ENCODE measurements around the gene KRTAP2-4. TPM values are rescaled to one million over a fixed set of nuclear protein-coding genes. Genes with fewer than 3 reads are reported as not detected.

Gene KRTAP2-4, protein sequence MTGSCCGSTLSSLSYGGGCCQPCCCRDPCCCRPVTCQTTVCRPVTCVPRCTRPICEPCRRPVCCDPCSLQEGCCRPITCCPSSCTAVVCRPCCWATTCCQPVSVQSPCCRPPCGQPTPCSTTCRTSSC
- total RNA-seq: not detected in 2 replicates

DNA sequence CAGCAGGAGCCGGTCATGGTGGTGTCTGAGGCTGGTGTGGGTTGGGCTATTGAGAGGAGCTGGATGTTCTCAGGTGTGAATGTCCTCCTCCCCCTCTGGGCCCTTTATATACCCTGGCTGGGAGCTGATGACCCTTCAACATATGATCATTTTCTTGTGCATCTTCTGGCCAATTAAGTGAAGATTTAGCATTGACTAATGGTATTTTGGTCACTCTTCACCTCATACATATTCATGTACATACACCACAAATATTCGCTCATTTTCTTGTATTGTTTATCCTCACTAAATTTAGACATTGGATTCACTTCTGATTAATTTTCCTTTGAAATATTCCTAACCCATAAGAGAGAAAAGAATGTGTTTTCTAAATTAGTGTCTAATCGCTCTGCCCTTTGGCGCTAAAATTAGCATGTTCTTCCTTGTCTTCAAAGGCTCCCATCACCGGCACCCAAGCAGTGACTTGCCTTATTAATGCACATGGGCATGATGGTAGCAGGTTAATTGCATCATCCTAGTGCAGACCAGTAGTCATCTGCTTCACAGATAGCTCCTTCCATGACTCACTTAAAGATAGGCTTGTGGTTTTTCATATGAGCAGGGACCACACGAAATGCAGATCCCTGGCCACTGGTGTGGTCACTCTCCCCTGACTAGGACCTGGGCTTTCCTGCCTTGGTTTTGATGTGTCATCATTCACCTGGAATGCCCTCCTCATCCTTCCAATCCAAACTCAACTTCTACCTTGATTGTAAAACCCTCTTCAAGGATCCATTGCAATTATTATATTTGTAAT is at the start of gene KRTAP2-4:
TSS of gene KRTAP2-4 (minus strand) at position 51 of the 796 bp plus-strand sequence. CDS start at position 17, 34 bp downstream.

DNA sequence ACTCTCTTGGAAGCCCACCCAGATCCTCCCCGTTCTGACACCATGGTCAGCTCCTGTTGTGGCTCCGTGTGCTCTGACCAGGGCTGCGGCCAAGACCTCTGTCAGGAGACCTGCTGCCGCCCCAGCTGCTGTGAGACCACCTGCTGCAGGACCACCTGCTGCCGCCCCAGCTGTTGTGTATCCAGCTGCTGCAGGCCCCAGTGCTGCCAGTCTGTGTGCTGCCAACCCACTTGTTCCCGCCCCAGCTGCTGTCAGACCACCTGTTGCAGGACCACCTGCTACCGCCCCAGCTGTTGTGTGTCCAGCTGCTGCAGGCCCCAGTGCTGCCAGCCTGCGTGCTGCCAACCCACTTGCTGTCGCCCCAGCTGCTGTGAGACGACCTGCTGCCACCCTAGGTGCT is 39.7 kb upstream of the KRTAP2-4 start, which contains the start of gene KRTAP4-9:
TSS of gene KRTAP4-9 (plus strand) at position 43 of the 400 bp plus-strand sequence. CDS start at position 43, 0 bp downstream.

DNA sequence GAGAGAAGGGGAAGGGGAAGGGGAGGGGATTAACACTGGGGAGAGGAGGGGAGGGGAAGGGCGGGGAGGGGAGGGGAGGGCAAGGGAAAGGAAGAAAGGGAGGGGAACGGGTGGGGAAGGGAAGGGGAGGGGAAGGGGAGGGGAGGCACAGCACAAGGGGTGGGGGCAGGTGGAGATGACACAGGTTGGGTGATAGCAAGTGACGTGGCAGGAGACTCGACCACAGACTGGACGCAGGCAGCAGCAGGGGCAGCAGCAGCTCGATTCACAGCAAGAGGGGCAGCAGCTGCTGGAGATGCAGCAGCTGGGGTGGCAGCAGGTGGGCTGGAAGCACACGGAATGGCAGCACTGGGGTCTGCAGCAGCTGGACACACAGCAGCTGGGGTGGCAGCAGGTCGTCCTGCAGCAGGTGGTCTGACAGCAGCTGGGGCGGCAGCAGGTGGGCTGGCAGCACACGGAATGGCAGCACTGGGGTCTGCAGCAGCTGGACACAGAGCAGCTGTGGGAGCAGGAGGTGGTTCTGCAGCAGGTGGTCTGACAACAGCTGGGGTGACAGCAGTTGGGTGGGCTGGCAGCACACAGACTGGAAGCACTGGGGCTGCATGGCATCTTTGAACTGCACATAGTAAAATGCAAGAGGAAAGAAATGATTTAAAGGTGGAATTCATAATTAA is 36.0 kb upstream of the KRTAP2-4 start, which contains the start of gene KRTAP4-16:
TSS of gene KRTAP4-16 (minus strand) at position 624 of the 674 bp plus-strand sequence. CDS start at position 624, 0 bp downstream.

DNA sequence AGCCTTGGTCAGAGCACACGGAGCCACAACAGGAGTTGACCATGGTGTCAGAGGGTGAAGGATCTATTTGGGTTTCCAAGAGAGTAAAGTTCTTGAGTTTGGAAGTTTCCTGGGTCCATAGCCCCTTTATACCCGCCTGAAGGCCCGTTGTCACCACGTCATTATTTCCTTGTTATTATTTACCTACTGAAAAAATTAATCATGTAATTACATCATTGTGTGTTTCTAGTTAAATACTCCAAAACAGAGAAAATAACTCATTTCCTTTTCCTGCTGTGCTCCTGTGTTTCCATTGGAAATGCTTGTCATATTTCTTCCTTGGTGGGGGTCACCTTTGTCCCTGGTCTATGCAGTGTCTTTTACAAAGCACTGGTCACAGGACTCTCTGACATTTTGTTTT is 32.4 kb upstream of the KRTAP2-4 start, which contains the start of gene KRTAP4-8:
TSS of gene KRTAP4-8 (minus strand) at position 101 of the 400 bp plus-strand sequence. CDS start at position 43, 58 bp downstream.

DNA sequence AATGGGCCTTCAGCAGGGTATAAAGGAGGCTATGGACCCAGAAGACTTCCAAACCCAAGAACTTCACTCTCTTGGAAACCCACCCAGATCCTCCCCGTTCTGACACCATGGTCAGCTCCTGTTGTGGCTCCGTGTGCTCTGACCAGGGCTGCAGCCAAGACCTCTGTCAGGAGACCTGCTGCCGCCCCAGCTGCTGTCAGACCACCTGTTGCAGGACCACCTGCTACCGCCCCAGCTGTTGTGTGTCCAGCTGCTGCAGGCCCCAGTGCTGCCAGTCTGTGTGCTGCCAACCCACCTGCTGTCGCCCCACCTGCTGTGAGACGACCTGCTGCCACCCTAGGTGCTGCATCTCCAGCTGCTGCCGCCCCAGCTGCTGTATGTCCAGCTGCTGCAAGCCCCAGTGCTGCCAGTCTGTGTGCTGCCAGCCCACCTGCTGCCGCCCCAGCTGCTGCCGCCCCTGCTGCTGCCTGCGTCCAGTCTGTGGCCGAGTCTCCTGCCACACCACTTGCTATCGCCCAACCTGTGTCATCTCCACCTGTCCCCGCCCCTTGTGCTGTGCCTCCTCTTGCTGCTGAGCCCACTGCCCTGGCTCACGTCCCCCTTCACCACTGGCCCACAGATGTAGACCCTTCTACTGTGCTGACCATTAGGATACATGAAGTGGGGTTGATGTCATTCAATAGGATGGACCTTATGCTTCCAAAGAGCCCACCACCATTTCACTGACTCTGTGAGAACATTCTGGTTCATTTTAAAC is 18.6 kb upstream of the KRTAP2-4 start, which contains the start of gene KRTAP4-7:
TSS of gene KRTAP4-7 (plus strand) at position 51 of the 757 bp plus-strand sequence. CDS start at position 108, 57 bp downstream.

DNA sequence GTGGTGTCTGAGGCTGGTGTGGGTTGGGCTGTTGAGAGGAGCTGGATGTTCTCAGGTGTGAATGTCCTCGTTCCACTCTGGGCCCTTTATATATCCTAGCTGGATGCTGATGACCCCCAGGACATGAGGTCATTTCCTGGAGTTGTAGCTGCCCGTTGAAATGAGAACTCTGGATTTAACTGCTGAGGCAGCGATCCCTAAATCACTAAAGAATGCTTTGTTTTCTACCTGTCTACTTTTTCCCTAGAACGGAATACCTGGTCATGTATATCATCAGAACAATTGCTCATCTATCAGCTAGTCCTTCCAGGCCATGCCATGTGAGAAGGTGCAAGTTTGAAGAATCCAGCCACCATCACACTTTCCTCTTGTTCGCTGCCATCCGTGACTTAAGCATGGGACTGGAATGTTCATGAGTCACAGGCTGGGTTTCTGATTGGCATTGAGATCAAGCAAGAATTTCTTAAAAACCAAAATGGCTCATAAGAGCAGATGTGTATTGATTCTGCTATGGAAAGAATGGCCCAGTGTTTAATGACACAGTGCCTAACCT is 5.6 kb downstream of the KRTAP2-4 start, which contains the start of gene KRTAP2-3:
TSS of gene KRTAP2-3 (minus strand) at position 63 of the 553 bp plus-strand sequence. CDS start 64 bp downstream, outside the sequence.

DNA sequence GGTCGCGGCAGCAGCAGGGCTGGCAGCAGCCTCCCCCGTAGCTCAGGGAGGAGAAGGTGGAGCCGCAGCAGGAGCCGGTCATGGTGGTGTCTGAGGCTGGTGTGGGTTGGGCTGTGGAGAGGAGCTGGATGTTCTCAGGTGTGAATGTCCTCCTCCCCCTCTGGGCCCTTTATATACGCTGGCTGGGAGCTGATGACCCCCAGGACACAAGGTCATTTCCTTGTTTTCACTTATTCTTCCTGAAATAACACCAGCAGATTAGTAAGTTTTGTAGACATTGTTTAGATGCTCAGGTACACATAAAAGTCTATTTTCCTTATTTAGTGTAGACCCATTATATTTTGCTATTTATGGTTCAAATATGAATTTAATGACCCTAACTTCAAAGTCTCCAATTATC is 10.5 kb downstream of the KRTAP2-4 start, which contains the start of gene KRTAP2-2:
TSS of gene KRTAP2-2 (minus strand) at position 101 of the 400 bp plus-strand sequence. CDS start at position 82, 19 bp downstream.

DNA sequence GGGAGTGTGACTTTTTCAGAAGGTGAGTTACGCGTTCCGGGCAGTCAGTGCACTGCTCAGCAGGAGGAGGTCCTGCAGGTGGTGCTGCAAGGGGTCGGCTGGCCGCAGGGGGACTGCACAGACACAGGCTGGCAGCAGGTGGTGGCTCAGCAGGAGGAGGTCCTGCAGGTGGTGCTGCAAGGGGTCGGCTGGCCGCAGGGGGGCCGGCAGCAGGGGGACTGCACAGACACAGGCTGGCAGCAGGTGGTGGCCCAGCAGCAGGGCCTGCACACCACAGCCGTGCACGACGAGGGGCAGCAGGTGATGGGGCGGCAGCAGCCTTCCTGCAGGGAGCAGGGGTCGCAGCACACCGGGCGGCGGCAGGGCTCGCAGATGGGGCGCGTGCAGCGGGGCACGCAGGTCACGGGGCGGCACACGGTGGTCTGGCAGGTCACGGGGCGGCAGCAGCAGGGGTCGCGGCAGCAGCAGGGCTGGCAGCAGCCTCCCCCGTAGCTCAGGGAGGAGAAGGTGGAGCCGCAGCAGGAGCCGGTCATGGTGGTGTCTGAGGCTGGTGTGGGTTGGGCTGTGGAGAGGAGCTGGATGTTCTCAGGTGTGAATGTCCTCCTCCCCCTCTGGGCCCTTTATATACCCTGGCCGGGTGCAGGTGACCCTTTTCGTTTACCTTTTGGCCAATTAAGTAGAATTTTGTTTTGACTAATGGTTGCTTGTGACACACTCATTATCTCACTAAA is 18.8 kb downstream of the KRTAP2-4 start, which contains the start of gene KRTAP2-1:
TSS of gene KRTAP2-1 (minus strand) at position 582 of the 731 bp plus-strand sequence. CDS start at position 533, 49 bp downstream.

DNA sequence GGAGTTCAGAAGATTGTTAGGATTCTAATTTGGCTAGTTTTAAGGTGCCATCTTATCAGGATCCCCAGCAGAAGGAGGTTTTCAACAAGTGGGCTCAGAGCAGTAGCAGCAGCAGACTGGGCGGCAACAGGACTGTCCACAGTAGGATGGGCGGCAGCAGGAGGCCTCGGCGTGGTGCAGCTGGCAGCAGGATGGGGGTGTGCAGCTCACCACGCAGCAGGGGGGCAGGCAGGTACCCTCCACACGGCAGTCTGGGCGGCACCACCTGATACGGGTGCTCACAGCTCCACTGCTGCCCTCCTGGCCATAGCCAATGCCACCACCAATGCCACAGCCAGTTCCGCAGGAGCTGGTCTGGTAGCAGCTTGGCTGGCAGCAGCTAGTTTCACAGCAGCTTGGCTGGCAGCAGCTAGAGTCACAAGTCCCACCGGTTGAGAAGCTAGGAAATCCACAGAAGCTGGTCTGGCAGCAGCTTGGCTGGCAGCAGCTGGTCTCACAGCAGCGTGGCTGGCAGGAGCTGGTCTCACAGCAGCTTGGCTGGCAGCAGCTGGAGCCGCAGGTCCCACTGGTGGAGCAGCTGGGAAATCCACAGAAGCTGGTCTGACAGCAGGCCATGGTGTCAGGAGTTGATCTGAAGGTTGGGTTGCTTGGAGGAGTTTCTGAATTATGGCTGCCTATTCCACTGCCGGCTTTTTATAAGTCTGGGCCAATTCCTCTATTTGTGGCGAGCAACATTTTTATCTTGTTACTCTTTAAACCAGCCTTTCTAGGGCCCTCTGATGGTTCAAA is 24.7 kb downstream of the KRTAP2-4 start, which contains the start of gene KRTAP1-1:
TSS of gene KRTAP1-1 (minus strand) at position 668 of the 789 bp plus-strand sequence. CDS start at position 615, 53 bp downstream.

DNA sequence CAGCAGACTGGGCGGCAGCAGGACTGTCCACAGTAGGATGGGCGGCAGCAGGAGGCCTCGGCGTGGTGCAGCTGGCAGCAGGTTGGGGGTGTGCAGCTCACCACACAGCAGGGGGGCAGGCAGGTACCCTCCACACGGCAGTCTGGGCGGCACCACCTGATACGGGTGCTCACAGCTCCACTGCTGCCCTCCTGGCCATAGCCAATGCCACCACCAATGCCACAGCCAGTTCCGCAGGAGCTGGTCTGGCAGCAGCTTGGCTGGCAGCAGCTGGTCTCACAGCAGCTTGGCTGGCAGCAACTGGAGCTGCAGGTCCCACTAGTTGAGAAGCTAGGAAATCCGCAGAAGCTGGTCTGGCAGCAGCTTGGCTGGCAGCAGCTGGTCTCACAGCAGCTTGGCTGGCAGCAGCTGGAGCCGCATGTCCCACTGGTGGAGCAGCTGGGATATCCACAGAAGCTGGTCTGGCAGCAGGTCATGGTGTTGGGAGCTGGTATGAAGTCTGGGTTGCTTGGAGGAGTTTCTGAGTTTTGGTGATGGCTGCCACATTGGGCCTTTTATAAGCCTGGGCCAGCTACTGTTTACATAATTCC is 31.2 kb downstream of the KRTAP2-4 start, which contains the start of gene KRTAP1-3:
TSS of gene KRTAP1-3 (minus strand) at position 529 of the 590 bp plus-strand sequence. CDS start at position 476, 53 bp downstream.

DNA sequence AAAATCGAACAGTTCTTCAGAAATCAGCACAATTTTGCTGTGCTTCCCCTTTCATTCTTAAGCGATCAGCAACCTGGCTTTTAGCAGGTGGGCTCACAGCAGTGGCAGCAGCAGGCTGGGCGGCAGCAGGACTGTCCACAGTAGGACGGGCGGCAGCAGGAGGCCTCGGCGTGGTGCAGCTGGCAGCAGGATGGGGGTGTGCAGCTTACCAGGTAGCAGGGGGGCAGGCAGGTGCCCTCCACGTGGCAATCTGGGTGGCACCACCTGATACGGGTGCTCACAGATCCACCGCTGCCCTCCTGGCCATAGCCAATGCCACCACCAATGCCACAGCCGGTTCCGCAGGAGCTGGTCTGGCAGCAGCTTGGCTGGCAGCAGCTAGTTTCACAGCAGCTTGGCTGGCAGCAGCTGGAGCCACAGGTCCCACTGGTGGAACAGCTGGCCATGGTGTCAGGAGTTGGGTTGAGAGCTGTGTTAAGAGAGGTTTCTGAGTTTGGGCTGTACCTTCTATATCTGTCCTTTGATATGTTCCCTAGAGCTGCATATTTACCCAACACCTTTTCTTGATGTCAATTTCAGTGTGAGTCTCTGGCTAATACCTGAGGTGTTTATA is 35.9 kb downstream of the KRTAP2-4 start, which contains the start of gene KRTAP1-4:
TSS of gene KRTAP1-4 (minus strand) at position 563 of the 613 bp plus-strand sequence. CDS start at position 446, 117 bp downstream.

DNA sequence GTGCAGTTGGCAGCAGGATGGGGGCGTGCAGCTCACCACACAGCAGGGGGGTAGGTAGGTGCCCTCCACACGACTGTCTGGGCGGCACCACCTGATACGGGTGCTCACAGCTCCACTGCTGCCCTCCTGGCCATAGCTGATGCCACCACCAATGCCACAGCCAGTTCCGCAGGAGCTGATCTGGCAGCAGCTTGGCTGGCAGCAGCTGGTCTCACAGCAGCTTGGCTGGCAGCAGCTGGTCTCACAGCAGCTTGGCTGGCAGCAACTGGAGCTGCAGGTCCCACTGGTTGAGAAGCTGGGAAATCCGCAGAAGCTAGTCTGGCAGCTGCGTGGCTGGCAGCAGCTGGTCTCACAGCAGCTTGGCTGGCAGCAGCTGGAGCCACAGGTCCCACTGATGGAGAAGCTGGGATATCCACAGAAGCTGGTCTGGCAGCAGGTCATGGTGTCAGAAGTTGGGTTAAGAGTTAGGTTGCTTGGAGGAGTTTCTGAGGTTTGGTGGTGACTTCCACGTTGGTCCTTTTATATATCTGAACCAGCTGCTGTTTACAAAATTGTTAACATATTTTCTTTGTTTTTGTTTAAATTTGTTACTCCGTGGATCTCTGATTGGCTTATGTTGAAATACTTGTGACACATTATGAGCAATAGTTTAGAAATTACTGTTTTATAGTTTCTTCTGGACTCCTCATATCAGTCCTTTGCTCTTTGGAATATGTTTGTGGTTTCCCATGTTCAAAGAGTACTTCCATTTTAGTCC is 38.8 kb downstream of the KRTAP2-4 start, which contains the start of gene KRTAP1-5:
TSS of gene KRTAP1-5 (minus strand) at position 494 of the 757 bp plus-strand sequence. CDS start at position 441, 53 bp downstream.

Other genes with a start within 250 kb of the KRTAP2-4 start
- gene KRT10, start 243.3 kb downstream of the KRTAP2-4 start, total RNA-seq: 2.3 and 4.0 TPM in 2 replicates
- under 0.01 TPM in 1 of 2 replicates, not detected in the other for gene KRT12, start 198.7 kb downstream of the KRTAP2-4 start, total RNA-seq
- 0.22 TPM in 1 of 2 replicates, not detected in the other for gene KRT20, start 180.6 kb downstream of the KRTAP2-4 start, total RNA-seq
- 0.50 and 0.55 TPM in 2 replicates for gene KRT23, start 128.2 kb downstream of the KRTAP2-4 start, total RNA-seq
- 0.11 TPM in 1 of 2 replicates, not detected in the other for gene KRT39, start 98.9 kb downstream of the KRTAP2-4 start, total RNA-seq
- not detected in 2 replicates for gene KRT40, start 81.6 kb downstream of the KRTAP2-4 start, total RNA-seq
- not detected in 2 replicates for gene KRTAP3-3, start 71.7 kb downstream of the KRTAP2-4 start, total RNA-seq
- gene KRTAP3-2, start 66.0 kb downstream of the KRTAP2-4 start, total RNA-seq: not detected in 2 replicates
- gene KRTAP3-1, start 56.8 kb downstream of the KRTAP2-4 start, total RNA-seq: not detected in 2 replicates
- 32.6 and 54.1 TPM in 2 replicates for gene KRTAP1-5, start 38.7 kb downstream of the KRTAP2-4 start, total RNA-seq
- not detected in 2 replicates for gene KRTAP1-4, start 35.7 kb downstream of the KRTAP2-4 start, total RNA-seq
- not detected in 2 replicates for gene KRTAP1-3, start 31.0 kb downstream of the KRTAP2-4 start, total RNA-seq
- gene KRTAP1-1, start 24.4 kb downstream of the KRTAP2-4 start, total RNA-seq: 0.55 and 0.87 TPM in 2 replicates
- gene KRTAP2-1, start 18.6 kb downstream of the KRTAP2-4 start, total RNA-seq: not detected in 2 replicates
- gene KRTAP2-2, start 10.6 kb downstream of the KRTAP2-4 start, total RNA-seq: not detected in 2 replicates
- 0.12 and 1.00 TPM in 2 replicates for gene KRTAP2-3, start 5.8 kb downstream of the KRTAP2-4 start, total RNA-seq
- not detected in 2 replicates for gene KRTAP4-7, start 18.3 kb upstream of the KRTAP2-4 start, total RNA-seq
- not detected in 2 replicates for gene KRTAP4-8, start 32.3 kb upstream of the KRTAP2-4 start, total RNA-seq
- gene KRTAP4-16, start 36.3 kb upstream of the KRTAP2-4 start, total RNA-seq: not detected in 2 replicates
- gene KRTAP4-9, start 39.5 kb upstream of the KRTAP2-4 start, total RNA-seq: 0.12 TPM in 1 of 2 replicates, not detected in the other
- gene KRTAP4-11, start 52.5 kb upstream of the KRTAP2-4 start, total RNA-seq: not detected in 2 replicates
- not detected in 2 replicates for gene KRTAP4-12, start 58.3 kb upstream of the KRTAP2-4 start, total RNA-seq
- gene KRTAP4-6, start 74.7 kb upstream of the KRTAP2-4 start, total RNA-seq: not detected in 2 replicates
- not detected in 2 replicates for gene KRTAP4-5, start 83.9 kb upstream of the KRTAP2-4 start, total RNA-seq
- not detected in 2 replicates for gene KRTAP4-4, start 94.9 kb upstream of the KRTAP2-4 start, total RNA-seq
- not detected in 2 replicates for gene KRTAP4-3, start 102.3 kb upstream of the KRTAP2-4 start, total RNA-seq
- gene KRTAP4-2, start 112.3 kb upstream of the KRTAP2-4 start, total RNA-seq: not detected in 2 replicates
- gene KRTAP4-1, start 119.0 kb upstream of the KRTAP2-4 start, total RNA-seq: 0.11 TPM in 1 of 2 replicates, not detected in the other
- not detected in 2 replicates for gene KRTAP9-1, start 124.0 kb upstream of the KRTAP2-4 start, total RNA-seq
- not detected in 2 replicates for gene KRTAP9-2, start 160.8 kb upstream of the KRTAP2-4 start, total RNA-seq
- not detected in 2 replicates for gene KRTAP9-3, start 166.6 kb upstream of the KRTAP2-4 start, total RNA-seq
- not detected in 2 replicates for gene KRTAP9-8, start 172.1 kb upstream of the KRTAP2-4 start, total RNA-seq
- gene KRTAP9-4, start 183.8 kb upstream of the KRTAP2-4 start, total RNA-seq: not detected in 2 replicates
- not detected in 2 replicates for gene KRTAP9-9, start 189.5 kb upstream of the KRTAP2-4 start, total RNA-seq
- gene KRTAP9-6, start 199.5 kb upstream of the KRTAP2-4 start, total RNA-seq: not detected in 2 replicates
- gene KRTAP9-7, start 209.8 kb upstream of the KRTAP2-4 start, total RNA-seq: not detected in 2 replicates
- not detected in 2 replicates for gene KRTAP29-1, start 237.0 kb upstream of the KRTAP2-4 start, total RNA-seq
- gene KRTAP16-1, start 243.4 kb upstream of the KRTAP2-4 start, total RNA-seq: not detected in 2 replicates
- 0.12 and 0.33 TPM in 2 replicates for gene KRTAP17-1, start 249.8 kb upstream of the KRTAP2-4 start, total RNA-seq